ENCODE results near the gene SPSB3. TPM values are rescaled to one million over a fixed set of nuclear protein-coding genes. Genes with fewer than 3 reads are reported as not detected.

Gene SPSB3
- total and polyA plus RNA-seq, 2 of the 13 experiments (the other 11 are each of a cell fraction or from before 2014, with no cell fraction given), result 13.2 to 21.9 TPM

- peak within 1 kb of the TSS; percentile 73 for H3K9ac ChIP-seq (ENCODE audit: insufficient read depth, low read depth, low read length)
- no peak for TF ChIP-seq HMGXB4 (CRISPR knock-in tag; IDR thresholded peaks at IDR 0.05; ENCODE audit: borderline replicate concordance in 1 of 2, low read depth in 1 of 2)
- no peak for TF ChIP-seq NRL (CRISPR knock-in tag; IDR thresholded peaks at IDR 0.05; ENCODE audit: borderline replicate concordance)
- peak; percentile 80; the same call in 1 of the 2 replicates for TF ChIP-seq TFAP4 (IDR thresholded peaks at IDR 0.05; ENCODE audit: borderline replicate concordance, low read depth)
- no peak for TF ChIP-seq MED8 (CRISPR knock-in tag; IDR thresholded peaks at IDR 0.05; ENCODE audit: insufficient replicate concordance)
- TF ChIP-seq GRHL1 (CRISPR knock-in tag; conservative IDR thresholded peaks at IDR 0.05), result no peak
- no peak for TF ChIP-seq PHF21A (CRISPR knock-in tag; IDR thresholded peaks at IDR 0.05)
- 0 out of 2 replicates have a peak, but pooled peaks have one; percentile 7 for TF ChIP-seq ESRRA (CRISPR knock-in tag; IDR thresholded peaks at IDR 0.05; ENCODE audit: low read depth)
- TF ChIP-seq HDAC2 (CRISPR knock-in tag; IDR thresholded peaks at IDR 0.05), result no peak
- no peak for TF ChIP-seq POLR2AphosphoS2 (IDR thresholded peaks at IDR 0.05; ENCODE audit: low read depth, low read length)
- TF ChIP-seq PHB2 (IDR thresholded peaks at IDR 0.05; ENCODE audit: partially characterized antibody), result no peak
- 0 out of 2 replicates have a peak, but pooled peaks have one; percentile 23 for TF ChIP-seq ZNF772 (CRISPR knock-in tag; IDR thresholded peaks at IDR 0.05)
- TF ChIP-seq ZBED4 (CRISPR knock-in tag; IDR thresholded peaks at IDR 0.05; ENCODE audit: borderline replicate concordance), result 0 out of 2 replicates have a peak, but pooled peaks have one; percentile 25
Measured at GRCh38 chr16:1793578-1794220, 11.3 kb upstream of the SPSB3 start, which contains the start of gene IGFALS. IGFALS (minus strand) TSS chr16:1793705; CDS start chr16:1793652, 53 bp downstream.

More at GRCh38 chr16:1793578-1794220, 11.3 kb upstream of the SPSB3 start, which contains the start of gene IGFALS:
- H3K4me3 ChIP-seq (replicated peaks in 1 of 3; ENCODE audit: insufficient read depth in 1 of 3, low read depth in 2 of 3, low read length in 3 of 3), result peak within 1 kb of the TSS; percentile 53 to 75 (median 59)
- no peaks in the 10 kb centered on the region for H4K20me1 ChIP-seq (ENCODE audit: insufficient read depth, low read length)
- DNase-seq (ENCODE audit: low spot score), result no peak
- POLR2A ChIA-PET, result interaction anchor here (0.5 to 5.5 kb wide), 10 partner anchors 11 to 149 kb away, joined by 3 to 57 read pairs (median 4); partner anchors contain the start of genes EME2, FAHD1, HAGH and MRPS34
- H3K36me3 ChIP-seq (replicated peaks in 1 of 2; ENCODE audit: control insufficient read depth in 1 of 2, insufficient read depth in 2 of 2, low read length in 2 of 2), result 0 out of 5 replicates have a peak, but pooled peaks cover 0 to 4% of the 10 kb centered on the region in 2 experiments
- CTCF ChIA-PET (ENCODE audit: low intra/inter-chr PET ratio, low total read pairs), result interaction anchor here (1.7 kb wide), 1 partner anchor 19 kb away, joined by 4 read pairs; no protein-coding TSS in a partner anchor
- intact Hi-C loops (cut with micrococcal nuclease; ENCODE audit: unreplicated experiment) (loop anchor here (1.0 kb wide), 1 partner anchor 19 kb away; no protein-coding TSS in a partner anchor), in situ Hi-C loops (cut with HindIII; ENCODE audit: extremely low pct_ligation_motif_present, low pct_unique_long_range_greater_than_20kb) (no loop called here)
- FAIRE-seq, result no peak
- H2AFZ ChIP-seq (ENCODE audit: low read length), result no peak within 1 kb of the TSS
- no peaks in the 10 kb centered on the region for H3K79me2 ChIP-seq (ENCODE audit: insufficient read depth, low read length)
- whole genome bisulfite sequencing (ENCODE audit: low lambda C conversion rate), result no CpG with 5 or more reads among the region's 28 CpGs
- peaks cover 14% of the 10 kb centered on the region for H3K9me3 ChIP-seq (ENCODE audit: low read length)
- ATAC-seq, result peak; percentile 45
- no peaks in the 10 kb centered on the region for H3K27me3 ChIP-seq (ENCODE audit: control insufficient read depth in 1 of 2, insufficient read depth in 2 of 2, low read length in 2 of 2)
- peaks cover 25% of the 10 kb centered on the region for H3K4me1 ChIP-seq (ENCODE audit: insufficient read depth, low read length)
- no TSS peak for BruUV-seq (replicated peaks)
- peak within 1 kb of the TSS; percentile 65 for H3K27ac ChIP-seq (ENCODE audit: extremely low read length, insufficient read depth, low read length)
- H3K4me2 ChIP-seq (ENCODE audit: low read depth, low read length), result peak within 1 kb of the TSS; percentile 92

Measured in HepG2 (cell line).